ENCODE results near the gene TMSB4X. TPM values are rescaled to one million over a fixed set of nuclear protein-coding genes. Genes with fewer than 3 reads are reported as not detected.
A peak's percentile ranks its signal among the peaks of the same experiment; 100 is the strongest.
"Not testable (repeated sequence)": the region's sequence is repeated elsewhere in the genome, so short reads cannot be mapped to it uniquely, and the experiment has no call there.

The TMSB4X gene
- polyA plus RNA-seq, 3 donors: 15,641 to 31,074 (median 27,127) TPM

GRCh38 chrX:13015536-13016236, 40.8 kb downstream of the TMSB4X start:
- H3K27ac ChIP-seq (ENCODE audit: low read depth in 1 of 2, low read length in 2 of 2): peak overlapping the region; percentile 65 to 78
- intact Hi-C loops (cut with micrococcal nuclease): no loop called here
- H2AFZ ChIP-seq (ENCODE audit: insufficient read depth, low read depth, low read length, poor library complexity, severe bottlenecking): no peak overlapping the region
- no peaks in the 10 kb centered on the region for H3K27me3 ChIP-seq (ENCODE audit: control insufficient read depth in 2 of 2, insufficient read depth in 2 of 2, low read length in 2 of 2)
- TF ChIP-seq CTCF (IDR thresholded peaks at IDR 0.05): no peak
- no peaks in the 10 kb centered on the region for H3K36me3 ChIP-seq (replicated peaks in 1 of 2; ENCODE audit: control insufficient read depth in 1 of 2, insufficient read depth in 2 of 2, low read length in 2 of 2)
- H3K27me3 Mint-ChIP-seq (ENCODE audit: low read depth in 3 of 3): peaks cover 0 to 20% (median 0%) of the 10 kb centered on the region in 3 donors
- peak overlapping the region; percentile 61 for H3K4me2 ChIP-seq (replicated peaks; ENCODE audit: extremely low read depth, low read length, poor library complexity, severe bottlenecking)
- H3K4me1 ChIP-seq (ENCODE audit: control insufficient read depth in 1 of 2, insufficient read depth in 2 of 2, low read length in 2 of 2): peaks cover 70 to 71% of the 10 kb centered on the region in 2 donors
- WGBS (ENCODE audit: insufficient coverage): no CpG with 5 or more reads among the region's 3 CpGs
- H3K9me3 Mint-ChIP-seq: peaks cover 0 to 18% (median 5%) of the 10 kb centered on the region in 7 donors
- no peaks in the 10 kb centered on the region for H3K9me3 ChIP-seq (replicated peaks in 1 of 2; ENCODE audit: control insufficient read depth in 1 of 2, insufficient read depth in 1 of 2, low read length in 2 of 2)
- no peaks in the 10 kb centered on the region for H4K20me1 ChIP-seq (ENCODE audit: insufficient read depth, low read length)
- peak overlapping the region in 1 of 3 experiments; percentile 32 for H3K4me3 ChIP-seq (replicated peaks in 1 of 3; ENCODE audit: low read depth in 2 of 3, low read length in 3 of 3)
- H3K79me2 ChIP-seq (ENCODE audit: insufficient read depth, low read length): no peaks in the 10 kb centered on the region
- H3K4me3 Mint-ChIP-seq: peak overlapping the region; percentile 42 to 51
- H3K36me3 Mint-ChIP-seq: peaks cover 0 to 2% of the 10 kb centered on the region in 2 donors
- H3K4me1 Mint-ChIP-seq: peaks cover 63% of the 10 kb centered on the region
- peak overlapping the region; percentile 81 to 95 (median 88) for H3K27ac Mint-ChIP-seq
- peak; percentile 70 to 78 (median 72) for DNase-seq
- no peak overlapping the region for H3K9ac ChIP-seq (ENCODE audit: insufficient read depth, low read length, poor library complexity, severe bottlenecking)

- intact Hi-C loops (cut with micrococcal nuclease); H3K27me3 ChIP-seq (ENCODE audit: control insufficient read depth in 2 of 2, insufficient read depth in 2 of 2, low read length in 2 of 2); H3K36me3 Mint-ChIP-seq; H3K36me3 ChIP-seq (replicated peaks in 1 of 2; ENCODE audit: control insufficient read depth in 1 of 2, insufficient read depth in 2 of 2, low read length in 2 of 2); H2AFZ ChIP-seq (ENCODE audit: insufficient read depth, low read depth, low read length, poor library complexity, severe bottlenecking); H3K79me2 ChIP-seq (ENCODE audit: insufficient read depth, low read length); H3K9ac ChIP-seq (ENCODE audit: insufficient read depth, low read length, poor library complexity, severe bottlenecking); H3K9me3 ChIP-seq (replicated peaks in 1 of 2; ENCODE audit: control insufficient read depth in 1 of 2, insufficient read depth in 1 of 2, low read length in 2 of 2); H4K20me1 ChIP-seq (ENCODE audit: insufficient read depth, low read length): not testable (repeated sequence)
- H3K4me2 ChIP-seq (replicated peaks; ENCODE audit: extremely low read depth, low read length, poor library complexity, severe bottlenecking): peak overlapping the region; percentile 61
- DNase-seq: peak in 2 of 3 donors; percentile 45 to 53
- Mint-ChIP-seq H3K4me3 (peak overlapping the region in 1 of 2 donors; percentile 51), H3K9me3 (peaks cover 0 to 18% (median 4%) of the 10 kb centered on the region in 7 donors), H3K27ac (peak overlapping the region; percentile 81 to 95 (median 88)), H3K4me1 (peaks cover 61% of the 10 kb centered on the region), H3K27me3 (ENCODE audit: low read depth in 3 of 3) (peaks cover 0 to 24% (median 0%) of the 10 kb centered on the region in 3 donors)
- H3K27ac ChIP-seq (ENCODE audit: low read depth in 1 of 2, low read length in 2 of 2): peak overlapping the region in 1 of 2 donors; percentile 78
- H3K4me1 ChIP-seq (ENCODE audit: control insufficient read depth in 1 of 2, insufficient read depth in 2 of 2, low read length in 2 of 2): peaks cover 68 to 71% of the 10 kb centered on the region in 2 donors
- 0% methylated on average over 1 of the region's 6 CpGs for WGBS (ENCODE audit: insufficient coverage)
- H3K4me3 ChIP-seq (replicated peaks in 1 of 3; ENCODE audit: low read depth in 2 of 3, low read length in 3 of 3): peak overlapping the region in 1 of 3 experiments; percentile 32
These were observed 41.8 kb downstream of the TMSB4X start for GRCh38 chrX:13016731-13017130.
